ENCODE measurements around the gene SHC1. TPM values are rescaled to one million over a fixed set of nuclear protein-coding genes. Genes with fewer than 3 reads are reported as not detected.

The SHC1 gene
- polyA plus RNA-seq, 3 donors: 74.6 to 91.3 (median 81.7) TPM

- DNase-seq: no peak
Measured at GRCh38 chr1:155010211-155010918, 39.8 kb upstream of the SHC1 start.

DNA sequence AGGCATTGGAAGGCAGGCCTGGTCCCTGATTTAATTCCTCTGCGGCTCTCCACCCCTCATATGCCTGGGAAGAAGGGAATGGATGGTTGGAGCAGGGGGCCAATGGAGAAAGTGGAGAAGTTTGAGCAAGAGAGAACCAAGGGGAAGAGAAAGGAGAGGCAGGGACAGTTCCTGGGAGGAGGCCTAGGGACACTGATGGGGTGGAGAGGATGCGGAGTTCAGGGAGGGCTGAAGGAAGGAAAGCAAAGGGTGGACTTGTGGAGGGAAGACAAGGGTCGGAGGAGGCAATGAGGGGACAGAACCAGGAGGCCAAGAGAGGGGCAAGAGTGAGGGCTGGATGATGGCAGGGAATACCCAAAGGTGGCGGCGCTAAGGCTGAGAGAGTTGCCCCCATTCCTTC lies 39.2 kb upstream of the SHC1 start:
- no peak for DNase-seq

- DNase-seq: no peak
Measured at GRCh38 chr1:155009221-155009711, 38.7 kb upstream of the SHC1 start.

DNA sequence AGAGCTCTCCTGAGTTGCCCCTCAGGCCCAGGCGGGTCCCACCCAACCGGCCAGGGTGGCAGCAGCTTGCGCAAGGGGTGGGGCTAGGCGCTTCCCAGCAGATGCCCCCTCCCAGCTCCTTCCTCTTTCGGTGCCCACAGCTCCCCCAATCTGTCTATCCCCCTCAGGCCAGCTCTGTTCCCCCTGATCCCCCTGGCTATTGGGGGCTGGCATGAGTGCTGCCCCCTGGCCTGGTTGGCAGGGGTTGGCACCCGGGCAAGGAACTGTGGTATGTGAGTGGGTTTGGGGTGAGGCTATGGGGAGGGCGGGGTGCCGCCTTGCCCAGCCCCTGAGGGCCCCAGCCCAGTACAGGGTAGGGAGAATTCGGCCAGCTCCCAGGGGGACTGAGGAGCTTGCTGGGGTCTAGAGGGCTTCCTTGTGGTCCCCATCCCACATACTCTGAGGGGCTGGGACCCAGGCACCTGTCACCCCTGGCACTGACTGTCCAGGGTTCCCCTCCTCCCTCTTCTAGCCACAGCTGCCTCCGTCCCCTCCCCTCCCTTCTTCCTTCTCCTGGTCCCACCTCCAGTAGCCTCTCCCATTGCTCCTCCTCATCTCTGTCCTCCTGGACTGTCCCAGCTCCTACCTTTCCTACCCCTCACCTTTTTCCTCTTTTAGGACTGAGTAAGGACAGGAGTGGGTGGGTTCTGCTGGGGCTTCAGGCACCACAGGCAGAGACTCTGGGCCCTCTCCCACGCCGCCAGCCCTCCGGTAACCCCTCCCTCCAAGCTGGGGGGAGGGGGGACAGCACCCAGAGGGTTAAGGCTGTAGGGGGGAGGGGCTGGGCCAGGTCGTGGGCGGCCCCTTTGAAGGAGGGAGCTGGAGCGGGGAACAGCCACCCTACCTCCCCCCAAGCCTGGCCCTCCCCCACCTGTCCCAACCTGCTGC lies 37.7 kb upstream of the SHC1 start:
- no peak for DNase-seq

- no peak for DNase-seq
Measured at GRCh38 chr1:155007251-155007828, 36.8 kb upstream of the SHC1 start.

GRCh38 chr1:155006601-155007101 lies 36.1 kb upstream of the SHC1 start:
- DNase-seq: no peak

GRCh38 chr1:155005076-155006011 lies 34.8 kb upstream of the SHC1 start:
- DNase-seq: no peak

DNA sequence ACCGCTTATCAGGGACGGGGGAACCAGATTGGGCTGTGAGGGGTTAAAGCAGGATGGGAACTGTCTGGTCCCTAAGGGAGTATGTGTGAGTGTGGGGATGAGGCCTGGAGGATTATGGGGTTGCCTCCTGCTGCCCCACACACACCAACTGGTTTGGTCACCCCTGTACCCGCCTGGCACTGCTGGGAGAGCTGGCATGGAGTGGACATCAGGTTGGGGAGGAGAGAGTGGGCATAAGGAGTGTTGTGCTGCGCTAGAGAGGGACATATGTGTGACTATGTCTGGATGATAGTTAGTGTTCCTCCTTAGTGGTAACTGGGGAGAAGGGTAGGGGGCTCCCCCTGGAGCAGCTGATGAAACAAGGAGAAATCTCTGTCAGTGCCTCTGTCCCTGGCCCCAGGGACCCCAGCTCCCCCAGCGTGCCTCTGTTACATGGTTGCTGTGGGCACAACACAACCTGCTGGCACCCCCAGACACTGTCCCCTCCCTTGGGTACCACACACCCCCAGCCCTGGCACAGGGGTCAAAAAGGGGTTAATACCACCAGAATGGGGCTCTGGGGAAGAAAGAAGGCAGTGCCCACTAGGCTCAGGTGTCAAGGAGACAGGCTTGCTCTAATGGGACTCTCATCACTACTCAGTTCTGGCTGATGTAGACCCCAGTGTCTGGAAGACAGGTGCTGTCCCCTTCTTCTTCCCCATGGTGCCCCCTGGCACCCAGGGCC lies 34.0 kb upstream of the SHC1 start:
- no peak for DNase-seq

DNA sequence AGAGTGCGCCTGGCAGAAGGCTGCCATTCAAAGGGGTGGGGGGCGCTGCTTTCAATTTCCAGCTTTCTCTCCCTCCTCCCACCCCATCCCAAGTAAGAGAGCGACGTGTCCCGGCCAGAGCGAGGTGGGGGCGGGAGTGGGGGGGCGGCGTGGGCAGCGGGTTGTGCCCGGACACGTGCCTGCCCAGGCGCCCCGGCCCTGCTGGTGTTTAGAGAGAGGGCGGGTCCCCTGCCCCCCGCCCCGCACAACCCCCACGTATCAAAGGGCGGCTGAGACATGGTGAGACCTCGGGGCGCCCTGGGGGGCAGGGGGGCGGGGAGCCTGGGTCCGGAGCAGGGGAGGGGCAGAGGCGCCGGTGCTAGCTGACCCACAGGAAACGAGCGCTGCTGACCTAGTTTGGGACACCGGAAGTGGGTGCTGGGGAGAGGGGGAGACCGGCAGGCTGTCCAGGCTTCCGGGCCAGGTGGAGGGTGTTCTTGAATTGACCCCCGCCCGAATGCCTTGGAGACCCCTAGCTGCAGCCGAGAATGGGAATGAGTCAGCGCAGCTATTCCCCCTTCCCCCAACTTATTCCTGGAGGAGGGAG lies 33.3 kb upstream of the SHC1 start:
- no peak for DNase-seq

- no peak for DNase-seq
Measured at GRCh38 chr1:155003227-155003765, 32.7 kb upstream of the SHC1 start.

- DNase-seq: no peak
Measured at GRCh38 chr1:155002464-155003226, 32.1 kb upstream of the SHC1 start, which contains the start of gene ZBTB7B. ZBTB7B (plus strand) TSS chr1:155002802; CDS start chr1:155014661, 11,859 bp downstream.

GRCh38 chr1:155001675-155002463 lies 31.3 kb upstream of the SHC1 start:
- DNase-seq: peak; percentile 99

DNA sequence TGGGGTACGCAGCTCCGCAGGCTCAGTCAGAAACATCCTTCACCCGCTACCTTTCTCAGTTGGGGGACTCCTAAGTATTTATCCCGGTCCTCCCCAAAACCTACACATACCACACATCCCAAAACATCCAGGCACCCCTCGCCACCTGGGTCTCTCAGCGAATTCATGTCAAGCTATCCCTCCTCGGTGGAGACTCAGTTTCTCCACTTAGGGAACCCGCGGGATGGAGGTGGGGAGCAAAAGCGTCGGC lies 30.8 kb upstream of the SHC1 start:
- DNase-seq: no peak

- peak; percentile 95 for DNase-seq
Measured at GRCh38 chr1:155000726-155001424, 30.3 kb upstream of the SHC1 start.

GRCh38 chr1:155000411-155000725 lies 29.8 kb upstream of the SHC1 start:
- no peak for DNase-seq

DNA sequence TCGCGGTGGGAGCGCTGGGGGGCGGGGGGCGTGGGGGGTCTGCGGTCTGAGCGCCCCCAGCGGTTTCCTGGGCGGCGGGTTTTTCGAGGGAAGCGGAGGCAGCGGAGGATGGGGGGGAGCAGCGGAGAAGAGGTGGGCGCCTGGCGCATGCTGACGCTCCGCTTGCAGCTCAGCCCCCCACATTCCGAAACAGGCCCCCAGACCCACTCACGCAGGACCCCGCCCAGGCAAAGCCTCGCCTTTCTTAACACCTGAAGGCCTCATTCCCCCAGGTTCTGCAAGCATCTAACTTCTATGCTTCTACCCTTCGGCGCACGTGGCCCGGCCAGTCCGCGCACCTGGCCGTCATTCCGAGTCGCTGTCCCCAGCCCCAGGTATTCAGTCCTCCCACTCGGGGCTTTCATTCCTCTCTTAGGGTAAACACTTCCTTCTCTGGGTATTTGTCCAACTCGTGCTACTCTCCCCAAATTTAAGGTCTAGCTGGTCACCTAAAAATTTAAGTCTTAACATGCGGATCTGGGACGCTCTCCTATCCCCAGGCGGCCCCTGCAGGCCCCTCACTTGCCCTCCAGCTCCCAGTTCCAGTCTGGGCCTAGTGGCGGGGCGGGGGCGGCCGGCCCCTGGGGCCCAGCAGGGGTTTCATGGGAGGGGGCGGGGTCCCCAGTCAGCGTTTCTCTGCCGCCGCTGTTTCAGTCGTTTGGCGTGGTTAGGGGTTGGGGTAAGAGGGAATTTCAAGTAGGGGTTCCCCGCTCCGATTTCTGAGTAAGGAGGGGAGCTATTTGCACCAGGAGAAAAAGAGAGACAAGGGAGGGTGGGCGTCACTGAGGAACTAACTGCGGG lies 29.2 kb upstream of the SHC1 start:
- no peak for DNase-seq
